ENCODE results near the gene CCDC148.
A peak's percentile ranks its signal among the peaks of the same experiment; 100 is the strongest.
"Not testable (repeated sequence)": the region's sequence is repeated elsewhere in the genome, so short reads cannot be mapped to it uniquely, and the experiment has no call there.

Gene CCDC148

DNA sequence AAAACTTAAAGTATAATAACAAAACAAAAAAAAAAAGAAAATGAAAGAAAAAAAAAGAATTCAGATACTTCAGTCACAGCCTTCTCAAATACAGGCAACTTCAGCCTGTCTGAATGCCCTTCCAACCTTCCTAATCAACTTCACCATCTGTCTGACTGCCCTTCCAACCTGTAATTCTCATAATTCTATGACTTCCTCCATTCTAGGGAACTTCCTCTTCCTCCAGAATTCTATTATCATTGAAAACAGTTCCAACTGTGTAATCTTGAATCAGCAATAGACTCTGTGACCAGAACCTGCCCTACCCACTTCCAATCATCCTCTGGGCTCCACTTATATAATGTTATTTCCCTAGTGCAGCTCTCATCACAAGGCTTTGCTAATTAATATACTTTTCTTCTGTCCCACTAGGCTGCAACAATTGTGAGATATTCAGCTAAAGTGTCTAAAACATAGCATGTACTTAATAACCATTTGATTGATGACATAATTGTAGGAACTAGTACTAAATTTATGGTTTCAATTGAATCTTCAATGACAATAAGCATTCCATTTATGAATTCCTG lies 227.5 kb downstream of the CCDC148 start:
- TF ChIP-seq, protein P1, sequence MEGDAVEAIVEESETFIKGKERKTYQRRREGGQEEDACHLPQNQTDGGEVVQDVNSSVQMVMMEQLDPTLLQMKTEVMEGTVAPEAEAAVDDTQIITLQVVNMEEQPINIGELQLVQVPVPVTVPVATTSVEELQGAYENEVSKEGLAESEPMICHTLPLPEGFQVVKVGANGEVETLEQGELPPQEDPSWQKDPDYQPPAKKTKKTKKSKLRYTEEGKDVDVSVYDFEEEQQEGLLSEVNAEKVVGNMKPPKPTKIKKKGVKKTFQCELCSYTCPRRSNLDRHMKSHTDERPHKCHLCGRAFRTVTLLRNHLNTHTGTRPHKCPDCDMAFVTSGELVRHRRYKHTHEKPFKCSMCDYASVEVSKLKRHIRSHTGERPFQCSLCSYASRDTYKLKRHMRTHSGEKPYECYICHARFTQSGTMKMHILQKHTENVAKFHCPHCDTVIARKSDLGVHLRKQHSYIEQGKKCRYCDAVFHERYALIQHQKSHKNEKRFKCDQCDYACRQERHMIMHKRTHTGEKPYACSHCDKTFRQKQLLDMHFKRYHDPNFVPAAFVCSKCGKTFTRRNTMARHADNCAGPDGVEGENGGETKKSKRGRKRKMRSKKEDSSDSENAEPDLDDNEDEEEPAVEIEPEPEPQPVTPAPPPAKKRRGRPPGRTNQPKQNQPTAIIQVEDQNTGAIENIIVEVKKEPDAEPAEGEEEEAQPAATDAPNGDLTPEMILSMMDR (IDR thresholded peaks at IDR 0.05; ENCODE audit: insufficient read depth, low read depth, low read length, missing control alignments): no peak
- no peak for DNase-seq (ENCODE audit: low read depth)
- no peak overlapping the region for H3K4me3 ChIP-seq (ENCODE audit: low read length)

DNA sequence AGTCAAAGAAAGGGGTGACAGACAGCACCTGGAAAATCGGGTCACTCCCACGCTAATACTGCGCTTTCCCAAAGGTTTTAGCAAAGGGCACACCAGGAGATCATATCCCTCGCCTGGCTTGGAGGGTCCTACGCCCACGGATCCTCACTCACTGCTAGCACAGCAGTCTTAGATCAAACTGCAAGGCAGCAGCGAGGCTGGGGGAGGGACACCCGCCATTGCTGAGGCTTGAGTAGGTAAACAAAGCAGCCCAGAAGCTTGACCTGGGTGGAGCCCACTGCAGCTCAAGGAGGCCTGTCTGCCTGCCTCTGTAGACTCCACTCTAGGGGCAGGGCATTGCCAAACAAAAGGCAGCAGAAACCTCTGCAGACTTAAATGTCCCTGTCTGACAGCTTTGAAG lies 233.5 kb downstream of the CCDC148 start:
- not testable (repeated sequence) for DNase-seq (ENCODE audit: low read depth); H3K4me3 ChIP-seq (ENCODE audit: low read length)

DNA sequence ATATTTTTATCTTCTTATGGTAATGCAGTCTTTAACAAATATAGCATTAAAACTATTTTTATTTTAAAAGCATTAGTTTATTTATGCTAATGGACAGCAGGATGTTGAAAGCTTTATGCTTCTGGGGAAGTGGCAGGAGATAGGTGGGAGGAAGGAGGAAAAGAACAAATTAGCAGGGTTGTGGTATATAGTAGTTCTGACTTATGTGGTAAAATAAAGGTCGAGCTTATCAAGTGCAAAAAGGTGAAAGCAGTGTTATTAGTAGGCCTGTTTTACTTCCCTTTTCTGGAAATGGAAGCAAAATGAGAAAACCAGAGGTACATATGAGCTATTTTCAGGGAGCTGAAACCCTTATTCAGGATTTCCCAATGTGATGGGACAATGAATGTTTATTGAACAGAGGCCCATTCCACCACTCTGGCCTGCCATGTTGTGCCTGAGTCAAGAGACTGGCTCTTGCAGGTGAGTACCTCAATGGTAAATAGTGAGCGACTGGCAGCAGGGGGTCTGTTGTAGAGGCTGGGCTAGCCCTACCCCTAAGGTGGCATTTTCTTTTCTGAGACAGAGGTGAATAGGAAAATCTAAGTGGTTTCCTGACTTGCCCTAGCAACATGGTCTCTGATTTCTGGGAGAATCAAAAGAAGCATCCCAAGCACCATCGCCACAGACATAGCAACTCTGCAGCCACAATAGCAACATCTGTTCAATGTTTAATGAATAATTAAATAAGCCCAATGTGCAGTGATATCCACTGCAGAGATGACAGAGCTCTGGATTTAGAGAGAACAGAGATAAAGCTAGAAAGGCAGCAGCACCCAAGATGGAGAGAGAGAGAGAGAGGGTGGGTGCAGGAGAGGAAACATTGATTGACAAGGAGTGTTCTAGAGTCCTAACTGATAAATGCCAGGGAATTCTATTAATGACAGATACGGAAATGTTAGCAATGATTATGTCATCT lies 235.2 kb downstream of the CCDC148 start:
- DNase-seq (ENCODE audit: low read depth): no peak
- H3K4me3 ChIP-seq (ENCODE audit: low read length): no peak overlapping the region
- TF ChIP-seq, protein P1 (IDR thresholded peaks at IDR 0.05; ENCODE audit: insufficient read depth, low read depth, low read length, missing control alignments): no peak

DNA sequence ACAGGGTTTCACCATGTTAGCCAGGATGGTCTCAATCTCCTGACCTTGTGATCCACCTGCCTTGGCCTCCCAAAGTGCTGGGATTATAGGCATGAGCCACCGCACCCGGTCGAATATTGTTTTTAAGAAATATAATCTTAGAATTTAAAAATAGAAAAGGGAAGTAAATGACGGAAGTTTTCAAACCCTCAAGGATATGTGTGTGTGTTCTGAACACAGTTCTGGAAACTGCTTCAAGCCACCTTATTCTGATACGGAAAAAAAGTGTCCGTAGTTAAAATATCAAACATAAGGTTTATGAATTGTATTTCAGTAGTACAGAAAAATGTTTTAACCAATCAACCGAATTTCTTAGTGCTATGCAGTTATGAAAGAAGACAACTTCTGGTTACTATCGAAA lies 239.0 kb downstream of the CCDC148 start:
- DNase-seq (ENCODE audit: low read depth): no peak
- TF ChIP-seq, protein P1 (IDR thresholded peaks at IDR 0.05; ENCODE audit: insufficient read depth, low read depth, low read length, missing control alignments): no peak

DNA sequence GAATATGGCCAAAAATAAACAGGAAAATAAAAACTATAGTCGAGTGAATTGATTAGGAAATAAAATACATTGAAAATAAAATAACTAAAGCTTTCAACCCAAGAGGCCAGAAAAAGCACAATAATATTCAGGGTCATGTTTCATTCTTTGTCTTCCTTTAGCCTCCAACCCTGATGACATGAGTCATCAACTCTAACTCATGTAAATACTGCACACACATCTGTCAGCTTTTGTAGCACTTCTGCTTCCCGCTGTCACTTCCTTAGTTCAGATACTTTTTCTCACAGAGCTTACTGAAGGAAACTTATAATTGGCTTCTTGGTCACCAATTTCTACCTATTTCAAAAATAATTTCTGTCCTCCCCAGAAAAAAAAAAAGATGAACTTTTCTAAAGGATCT lies 242.1 kb downstream of the CCDC148 start:
- TF ChIP-seq, protein P1 (IDR thresholded peaks at IDR 0.05; ENCODE audit: insufficient read depth, low read depth, low read length, missing control alignments): no peak
- no peak overlapping the region for H3K4me3 ChIP-seq (ENCODE audit: low read length)
- peak; percentile 68 for DNase-seq (ENCODE audit: low read depth)

More for the DNA sequence above, 239.0 kb downstream of the CCDC148 start:
- H3K4me3 ChIP-seq (ENCODE audit: low read length): no peak overlapping the region

DNA sequence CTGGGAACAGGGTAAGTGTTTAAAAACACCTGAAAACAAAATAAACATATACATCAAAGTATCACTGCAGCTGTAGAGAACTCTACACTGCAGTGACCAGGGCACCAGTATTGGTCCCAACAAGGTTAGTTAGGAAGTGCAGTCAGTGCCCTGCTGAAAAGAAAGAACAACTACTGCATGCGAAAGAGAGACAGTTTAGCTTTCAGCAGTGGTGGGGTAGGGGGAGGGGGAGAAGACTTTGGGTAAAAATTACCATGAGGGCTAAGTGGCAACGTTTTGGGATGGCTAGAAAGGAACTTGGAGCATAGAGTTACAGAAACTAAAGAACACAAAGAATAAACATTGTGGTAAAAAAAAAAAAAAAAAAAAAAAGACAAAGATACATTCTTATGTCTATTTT lies 242.8 kb downstream of the CCDC148 start:
- TF ChIP-seq, protein P1 (IDR thresholded peaks at IDR 0.05; ENCODE audit: insufficient read depth, low read depth, low read length, missing control alignments): no peak
- no peak overlapping the region for H3K4me3 ChIP-seq (ENCODE audit: low read length)
- no peak for DNase-seq (ENCODE audit: low read depth)

DNA sequence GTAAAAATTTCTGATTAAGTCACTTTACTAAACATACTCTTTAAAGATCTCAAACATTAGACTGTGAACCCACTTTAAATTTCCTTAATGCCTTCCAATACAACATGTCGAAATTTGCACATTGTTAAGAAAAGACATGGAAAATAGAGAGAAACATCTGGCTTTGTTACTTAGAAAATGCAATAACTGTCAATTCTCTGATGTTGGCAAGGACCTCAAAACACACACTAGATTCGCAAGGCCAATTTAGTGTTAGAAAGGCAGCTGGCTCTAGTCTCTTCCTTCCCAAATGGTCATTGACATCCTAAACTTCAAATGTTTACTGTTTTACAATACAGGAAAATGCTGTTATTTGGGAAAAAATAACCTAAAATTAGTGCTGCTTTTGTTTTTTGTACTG lies 244.3 kb downstream of the CCDC148 start:
- no peak for DNase-seq (ENCODE audit: low read depth)
- TF ChIP-seq, protein P1 (IDR thresholded peaks at IDR 0.05; ENCODE audit: insufficient read depth, low read depth, low read length, missing control alignments): no peak
- H3K4me3 ChIP-seq (ENCODE audit: low read length): no peak overlapping the region

Data from epithelial cell of esophagus (primary cell).